ENCODE results near the gene TPRG1. TPM values are rescaled to one million over a fixed set of nuclear protein-coding genes. Genes with fewer than 3 reads are reported as not detected.
A peak's percentile ranks its signal among the peaks of the same experiment; 100 is the strongest.

The TPRG1 gene
- total RNA-seq: 25.9 and 29.7 TPM in 2 replicates

- peaks cover 7% of the 10 kb centered on the region for H3K4me1 Mint-ChIP-seq
- H3K9me3 Mint-ChIP-seq: peaks cover 7% of the 10 kb centered on the region
- H3K4me3 Mint-ChIP-seq: no peak within 1 kb of the TSS
Observed at GRCh38 chr3:189171707-189172106, at the start of gene TPRG1. Gene TPRG1, plus strand, starts transcription at chr3:189171971. Its CDS starts 35,414 bp downstream, at chr3:189207385.

GRCh38 chr3:189122110-189122509 is 49.7 kb upstream of the TPRG1 start:
- Mint-ChIP-seq H3K4me1 (no peaks in the 10 kb centered on the region), H3K4me3 (no peak overlapping the region), H3K9me3 (peaks cover 16% of the 10 kb centered on the region), H3K27me3 (peaks cover 2% of the 10 kb centered on the region), H3K36me3 (ENCODE audit: low read depth) (peaks cover 3% of the 10 kb centered on the region), H3K27ac (no peak overlapping the region)
- intact Hi-C loops (cut with micrococcal nuclease): no loop called here
- no peak for DNase-seq

More at GRCh38 chr3:189171707-189172106, at the start of gene TPRG1:
- Mint-ChIP-seq H3K36me3 (ENCODE audit: low read depth) (no peaks in the 10 kb centered on the region), H3K27ac (no peak within 1 kb of the TSS), H3K27me3 (peaks cover 6% of the 10 kb centered on the region)
- intact Hi-C loops (cut with micrococcal nuclease): no loop called here
- DNase-seq: no peak

- Mint-ChIP-seq H3K4me1 (peaks cover 2% of the 10 kb centered on the region), H3K9me3 (peaks cover 19% of the 10 kb centered on the region), H3K27me3 (peaks cover 2% of the 10 kb centered on the region), H3K27ac (no peak overlapping the region), H3K4me3 (no peak overlapping the region), H3K36me3 (ENCODE audit: low read depth) (peaks cover 3% of the 10 kb centered on the region)
- DNase-seq: no peak
- intact Hi-C loops (cut with micrococcal nuclease): no loop called here
Observed at GRCh38 chr3:189122526-189123205, 49.1 kb upstream of the TPRG1 start.

- intact Hi-C loops (cut with micrococcal nuclease): no loop called here
- peaks cover 2% of the 10 kb centered on the region for H3K36me3 Mint-ChIP-seq (ENCODE audit: low read depth)
- H3K27me3 Mint-ChIP-seq: peaks cover 2% of the 10 kb centered on the region
- DNase-seq: no peak
- peaks cover 14% of the 10 kb centered on the region for H3K9me3 Mint-ChIP-seq
- H3K27ac Mint-ChIP-seq: no peak overlapping the region
- H3K4me1 Mint-ChIP-seq: peaks cover 2% of the 10 kb centered on the region
- H3K4me3 Mint-ChIP-seq: no peak overlapping the region
Observed at GRCh38 chr3:189123595-189124387, 48.0 kb upstream of the TPRG1 start.

GRCh38 chr3:189132231-189132671 is 39.5 kb upstream of the TPRG1 start:
- Mint-ChIP-seq H3K9me3 (peaks cover 24% of the 10 kb centered on the region), H3K36me3 (ENCODE audit: low read depth) (peaks cover 10% of the 10 kb centered on the region), H3K4me3 (peak overlapping the region; percentile 70), H3K27me3 (no peaks in the 10 kb centered on the region), H3K4me1 (peaks cover 25% of the 10 kb centered on the region), H3K27ac (peak overlapping the region; percentile 91)
- DNase-seq: peak; percentile 93
- intact Hi-C loops (cut with micrococcal nuclease): loop anchor here (1.0 to 10.0 kb wide), 7 partner anchors 91 to 1765 kb away; partner anchors contain the start of genes LPP and RTP4

- H3K4me3 Mint-ChIP-seq: peak overlapping the region; percentile 70
- peaks cover 26% of the 10 kb centered on the region for H3K4me1 Mint-ChIP-seq
- intact Hi-C loops (cut with micrococcal nuclease): loop anchor here (1.0 to 10.0 kb wide), 7 partner anchors 92 to 1766 kb away; partner anchors contain the start of genes LPP and RTP4
- H3K27ac Mint-ChIP-seq: peak overlapping the region; percentile 91
- no peak for DNase-seq
- H3K27me3 Mint-ChIP-seq: no peaks in the 10 kb centered on the region
- peaks cover 21% of the 10 kb centered on the region for H3K9me3 Mint-ChIP-seq
- H3K36me3 Mint-ChIP-seq (ENCODE audit: low read depth): peaks cover 10% of the 10 kb centered on the region
Observed at GRCh38 chr3:189132839-189133238, 38.9 kb upstream of the TPRG1 start.

GRCh38 chr3:189133768-189134167 is 38.0 kb upstream of the TPRG1 start:
- no peak overlapping the region for H3K27ac Mint-ChIP-seq

GRCh38 chr3:189137416-189137815 is 34.4 kb upstream of the TPRG1 start:
- H3K4me1 Mint-ChIP-seq: peaks cover 28% of the 10 kb centered on the region
- peaks cover 15% of the 10 kb centered on the region for H3K9me3 Mint-ChIP-seq
- H3K27ac Mint-ChIP-seq: no peak overlapping the region
- H3K4me3 Mint-ChIP-seq: no peak overlapping the region
- intact Hi-C loops (cut with micrococcal nuclease): loop anchor here (10.0 kb wide), 1 partner anchor 983 kb away; the partner anchor contains the start of gene LPP
- H3K36me3 Mint-ChIP-seq (ENCODE audit: low read depth): peaks cover 10% of the 10 kb centered on the region
- DNase-seq: no peak
- H3K27me3 Mint-ChIP-seq: peaks cover 15% of the 10 kb centered on the region

More at GRCh38 chr3:189133768-189134167, 38.0 kb upstream of the TPRG1 start:
- no peak for DNase-seq
- Mint-ChIP-seq H3K36me3 (ENCODE audit: low read depth) (peaks cover 10% of the 10 kb centered on the region), H3K4me1 (peaks cover 31% of the 10 kb centered on the region), H3K27me3 (no peaks in the 10 kb centered on the region), H3K4me3 (no peak overlapping the region), H3K9me3 (peaks cover 21% of the 10 kb centered on the region)
- intact Hi-C loops (cut with micrococcal nuclease): loop anchor here (2.0 to 10.0 kb wide), 4 partner anchors 104 to 1766 kb away; partner anchors contain the start of genes LPP and RTP4

GRCh38 chr3:189138901-189139610 is 32.7 kb upstream of the TPRG1 start:
- peaks cover 25% of the 10 kb centered on the region for H3K4me1 Mint-ChIP-seq
- H3K9me3 Mint-ChIP-seq: peaks cover 8% of the 10 kb centered on the region
- intact Hi-C loops (cut with micrococcal nuclease): loop anchor here (10.0 kb wide), 1 partner anchor 984 kb away; the partner anchor contains the start of gene LPP
- H3K27ac Mint-ChIP-seq: no peak overlapping the region
- no peak overlapping the region for H3K4me3 Mint-ChIP-seq
- H3K36me3 Mint-ChIP-seq (ENCODE audit: low read depth): peaks cover 2% of the 10 kb centered on the region
- peaks cover 15% of the 10 kb centered on the region for H3K27me3 Mint-ChIP-seq
- DNase-seq: no peak

GRCh38 chr3:189139611-189139940 is 32.2 kb upstream of the TPRG1 start:
- Mint-ChIP-seq H3K9me3 (peaks cover 8% of the 10 kb centered on the region), H3K36me3 (ENCODE audit: low read depth) (peaks cover 2% of the 10 kb centered on the region), H3K4me1 (peaks cover 30% of the 10 kb centered on the region), H3K4me3 (no peak overlapping the region), H3K27me3 (peaks cover 15% of the 10 kb centered on the region), H3K27ac (no peak overlapping the region)
- intact Hi-C loops (cut with micrococcal nuclease): loop anchor here (10.0 kb wide), 1 partner anchor 985 kb away; the partner anchor contains the start of gene LPP
- DNase-seq: no peak

- no peaks in the 10 kb centered on the region for H3K36me3 Mint-ChIP-seq (ENCODE audit: low read depth)
Observed at GRCh38 chr3:189142527-189142926, 29.2 kb upstream of the TPRG1 start.

GRCh38 chr3:189143321-189143720 is 28.4 kb upstream of the TPRG1 start:
- no peak overlapping the region for H3K27ac Mint-ChIP-seq
- peaks cover 23% of the 10 kb centered on the region for H3K27me3 Mint-ChIP-seq
- H3K36me3 Mint-ChIP-seq (ENCODE audit: low read depth): no peaks in the 10 kb centered on the region
- DNase-seq: no peak
- peaks cover 31% of the 10 kb centered on the region for H3K4me1 Mint-ChIP-seq
- no peaks in the 10 kb centered on the region for H3K9me3 Mint-ChIP-seq
- intact Hi-C loops (cut with micrococcal nuclease): loop anchor here (10.0 kb wide), 2 partner anchors 739 to 839 kb away; no protein-coding TSS in a partner anchor
- no peak overlapping the region for H3K4me3 Mint-ChIP-seq

More at GRCh38 chr3:189142527-189142926, 29.2 kb upstream of the TPRG1 start:
- peak; percentile 70 for DNase-seq
- intact Hi-C loops (cut with micrococcal nuclease): loop anchor here (10.0 kb wide), 2 partner anchors 738 to 838 kb away; no protein-coding TSS in a partner anchor
- peaks cover 30% of the 10 kb centered on the region for H3K4me1 Mint-ChIP-seq
- no peak overlapping the region for H3K27ac Mint-ChIP-seq
- peaks cover 18% of the 10 kb centered on the region for H3K27me3 Mint-ChIP-seq
- no peaks in the 10 kb centered on the region for H3K9me3 Mint-ChIP-seq
- no peak overlapping the region for H3K4me3 Mint-ChIP-seq

- DNase-seq: no peak
- Mint-ChIP-seq H3K27ac (no peak overlapping the region), H3K4me1 (peaks cover 29% of the 10 kb centered on the region)
Observed at GRCh38 chr3:189143771-189144170, 28.0 kb upstream of the TPRG1 start.

More at GRCh38 chr3:189143771-189144170, 28.0 kb upstream of the TPRG1 start:
- Mint-ChIP-seq H3K36me3 (ENCODE audit: low read depth) (no peaks in the 10 kb centered on the region), H3K27me3 (peaks cover 23% of the 10 kb centered on the region), H3K9me3 (no peaks in the 10 kb centered on the region), H3K4me3 (no peak overlapping the region)
- intact Hi-C loops (cut with micrococcal nuclease): loop anchor here (1.0 to 10.0 kb wide), 4 partner anchors 181 to 1405 kb away; no protein-coding TSS in a partner anchor
